K562 (cell line): ENCODE data around the gene TIPARP. TPM values are rescaled to one million over a fixed set of nuclear protein-coding genes. Genes with fewer than 3 reads are reported as not detected.
A peak's percentile ranks its signal among the peaks of the same experiment; 100 is the strongest.

Experiments
- ATF7 ChIP-seq: fragments of 450-650 bp; IDR thresholded peaks from 2 replicates; pipeline ENCODE4 v1.7.1; 2014; ENCODE audit warnings: mild to moderate bottlenecking, moderate library complexity
- CBFB ChIP-seq: sonication (generic); formaldehyde crosslinking; IDR thresholded peaks from 2 replicates; pipeline ENCODE4 v1.4.0; 2020; ENCODE audit warnings: mild to moderate bottlenecking, missing genetic modification reagents
- ETV1 ChIP-seq: fragments of 450-650 bp; conservative IDR thresholded peaks from 2 replicates; pipeline ENCODE4 v1.6.1; 2016; ENCODE audit warnings: missing genetic modification characterization, control low read depth, low read depth, missing compliant biosample characterization
- FOXK2 ChIP-seq, 2 experiments: fragments of 450-650 bp; IDR thresholded peaks in 1 of 2; conservative IDR thresholded peaks in 1 of 2; 2 replicates each; pipeline ENCODE4 v1.6.1; 2016; ENCODE audit warnings: low read depth in 2 of 2, mild to moderate bottlenecking in 1 of 2
- GTF2F1 ChIP-seq: IDR thresholded peaks from 2 replicates; pipeline ENCODE4 v1.6.1; 2011; ENCODE audit warnings: low read depth, low read length, improper control_type of control experiment
- MYBL2 ChIP-seq, 2 experiments: fragments of 450-650 bp in 1 of 2; sonication (generic) in 1 of 2; formaldehyde crosslinking in 1 of 2; IDR thresholded peaks; 2 replicates each; pipeline versions ENCODE4 v1.6.1 to v1.8.1; 2017 to 2022; ENCODE audit warnings: borderline replicate concordance in 1 of 2, inconsistent platforms in 1 of 2, low read depth in 1 of 2, mild to moderate bottlenecking in 1 of 2, missing genetic modification reagents in 1 of 2, moderate library complexity in 1 of 2
- PHB ChIP-seq: fragments of 250-450 bp; sonication (Bioruptor Pico); IDR thresholded peaks from 2 replicates; pipeline ENCODE4 v1.5.0; 2021
- RAD21 ChIP-seq, 2 experiments: fragments of 250-450 bp in 1 of 2; fragments of 450-650 bp in 1 of 2; sonication (Bioruptor Pico) in 1 of 2; formaldehyde crosslinking in 1 of 2; IDR thresholded peaks in 1 of 2; conservative IDR thresholded peaks in 1 of 2; 2 replicates each; pipeline versions ENCODE4 v1.4.0 to v1.8.0; 2020 to 2022; ENCODE audit warnings: mild to moderate bottlenecking in 2 of 2, moderate library complexity in 1 of 2
- TFAM ChIP-seq: fragments of 250-450 bp; sonication (Bioruptor Pico); conservative IDR thresholded peaks from 2 replicates; pipeline ENCODE4 v1.5.0; 2021; ENCODE audit warnings: mild to moderate bottlenecking, moderate library complexity
- polyA plus RNA-seq, 8 experiments: library from polyadenylated mRNA; depleted of rRNA in 4 of 8; stranded (reverse) in 5 of 8; unstranded in 3 of 8; fragments of >200 nt; fragmentation: Nextera tagmentation in 2 of 8; fragmentation: Illumina TruSeq in 1 of 8; extraction: Ambion mirVana in 2 of 8; extraction: Trizol in 1 of 8; gene quantifications; 2 replicates each; pipeline versions ENCODE4 v1.2.1 to v1.2.3, GENCODE V29; 2011 to 2014; ENCODE audit warnings: inconsistent platforms in 1 of 8, missing spikeins in 1 of 8
- total RNA-seq, 7 experiments: library from RNA; depleted of rRNA in 6 of 7; stranded (reverse); fragments of >200 nt in 6 of 7; fragmentation: Illumina TruSeq in 2 of 7; extraction: Trizol in 2 of 7; gene quantifications; 2 replicates each; pipeline versions ENCODE4 v1.2.1 to v1.2.3, GENCODE V29; 2011 to 2021; ENCODE audit warnings: low replicate concordance in 1 of 7
- TF ChIP-seq, protein P1 (sequence below): sonication (generic); formaldehyde crosslinking; IDR thresholded peaks from 2 replicates; pipeline ENCODE4 v1.8.0; 2023; ENCODE audit warnings: missing genetic modification reagents, mild to moderate bottlenecking, borderline replicate concordance
- TF ChIP-seq, protein P2 (sequence below): fragments of 450-650 bp; conservative IDR thresholded peaks from 2 replicates; pipeline ENCODE4 v1.6.1; 2016; ENCODE audit warnings: missing genetic modification characterization, low read depth, mild to moderate bottlenecking, missing compliant biosample characterization, moderate library complexity
- TF ChIP-seq, protein P3 (sequence below): fragments of 450-650 bp; IDR thresholded peaks from 2 replicates; pipeline ENCODE4 v1.6.1; 2017; ENCODE audit warnings: antibody characterized with exemption, mild to moderate bottlenecking

Gene TIPARP
- total and polyA plus RNA-seq, 9 of the 15 experiments (the other 6 are each of a cell fraction or from before 2014, with no cell fraction given), result 2.4 to 29.4 (median 15.1) TPM

DNA sequence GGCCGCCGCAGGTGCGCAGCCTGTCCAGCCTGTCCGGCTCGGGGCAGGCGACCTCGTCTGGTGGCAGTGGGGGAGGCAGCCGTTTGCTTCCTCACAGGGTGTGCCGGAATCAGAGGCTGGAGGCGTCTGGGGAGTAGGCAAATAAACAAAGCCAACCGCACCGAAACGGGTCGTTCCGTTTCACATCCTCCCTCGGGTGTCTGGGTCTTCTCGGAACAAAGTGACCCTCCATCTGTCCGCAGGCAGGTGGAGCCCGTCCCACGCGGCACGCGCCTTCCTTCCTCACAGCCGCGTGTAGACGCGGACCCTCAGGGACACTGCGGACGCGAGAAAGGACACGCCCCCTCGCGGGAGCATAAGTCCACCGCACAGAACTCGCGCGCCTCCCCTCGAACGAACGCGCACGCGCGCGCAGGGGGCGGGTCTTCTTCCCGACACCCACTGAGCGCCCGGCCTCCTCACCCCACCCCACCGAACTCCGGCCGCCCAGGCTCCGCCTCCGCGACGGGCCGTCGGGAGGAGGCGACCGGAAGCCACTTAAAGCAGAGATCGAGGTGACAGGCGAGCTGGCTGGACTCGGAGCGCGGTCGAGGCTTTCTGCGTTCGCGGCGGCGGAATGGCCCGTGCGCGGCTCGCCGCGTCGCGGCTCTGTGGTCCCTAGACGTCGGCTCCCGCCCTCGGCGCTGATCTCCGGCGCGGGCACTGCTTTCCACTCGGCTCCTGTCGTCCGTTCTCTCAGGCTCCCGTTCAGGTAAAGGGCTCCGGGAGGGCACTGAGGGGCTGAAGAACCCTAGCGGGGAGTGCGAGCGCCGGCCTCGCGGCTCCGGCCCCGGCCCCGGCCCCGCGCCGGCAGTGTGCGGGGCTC lies at the start of gene TIPARP (continued):
- TF ChIP-seq, protein P1, sequence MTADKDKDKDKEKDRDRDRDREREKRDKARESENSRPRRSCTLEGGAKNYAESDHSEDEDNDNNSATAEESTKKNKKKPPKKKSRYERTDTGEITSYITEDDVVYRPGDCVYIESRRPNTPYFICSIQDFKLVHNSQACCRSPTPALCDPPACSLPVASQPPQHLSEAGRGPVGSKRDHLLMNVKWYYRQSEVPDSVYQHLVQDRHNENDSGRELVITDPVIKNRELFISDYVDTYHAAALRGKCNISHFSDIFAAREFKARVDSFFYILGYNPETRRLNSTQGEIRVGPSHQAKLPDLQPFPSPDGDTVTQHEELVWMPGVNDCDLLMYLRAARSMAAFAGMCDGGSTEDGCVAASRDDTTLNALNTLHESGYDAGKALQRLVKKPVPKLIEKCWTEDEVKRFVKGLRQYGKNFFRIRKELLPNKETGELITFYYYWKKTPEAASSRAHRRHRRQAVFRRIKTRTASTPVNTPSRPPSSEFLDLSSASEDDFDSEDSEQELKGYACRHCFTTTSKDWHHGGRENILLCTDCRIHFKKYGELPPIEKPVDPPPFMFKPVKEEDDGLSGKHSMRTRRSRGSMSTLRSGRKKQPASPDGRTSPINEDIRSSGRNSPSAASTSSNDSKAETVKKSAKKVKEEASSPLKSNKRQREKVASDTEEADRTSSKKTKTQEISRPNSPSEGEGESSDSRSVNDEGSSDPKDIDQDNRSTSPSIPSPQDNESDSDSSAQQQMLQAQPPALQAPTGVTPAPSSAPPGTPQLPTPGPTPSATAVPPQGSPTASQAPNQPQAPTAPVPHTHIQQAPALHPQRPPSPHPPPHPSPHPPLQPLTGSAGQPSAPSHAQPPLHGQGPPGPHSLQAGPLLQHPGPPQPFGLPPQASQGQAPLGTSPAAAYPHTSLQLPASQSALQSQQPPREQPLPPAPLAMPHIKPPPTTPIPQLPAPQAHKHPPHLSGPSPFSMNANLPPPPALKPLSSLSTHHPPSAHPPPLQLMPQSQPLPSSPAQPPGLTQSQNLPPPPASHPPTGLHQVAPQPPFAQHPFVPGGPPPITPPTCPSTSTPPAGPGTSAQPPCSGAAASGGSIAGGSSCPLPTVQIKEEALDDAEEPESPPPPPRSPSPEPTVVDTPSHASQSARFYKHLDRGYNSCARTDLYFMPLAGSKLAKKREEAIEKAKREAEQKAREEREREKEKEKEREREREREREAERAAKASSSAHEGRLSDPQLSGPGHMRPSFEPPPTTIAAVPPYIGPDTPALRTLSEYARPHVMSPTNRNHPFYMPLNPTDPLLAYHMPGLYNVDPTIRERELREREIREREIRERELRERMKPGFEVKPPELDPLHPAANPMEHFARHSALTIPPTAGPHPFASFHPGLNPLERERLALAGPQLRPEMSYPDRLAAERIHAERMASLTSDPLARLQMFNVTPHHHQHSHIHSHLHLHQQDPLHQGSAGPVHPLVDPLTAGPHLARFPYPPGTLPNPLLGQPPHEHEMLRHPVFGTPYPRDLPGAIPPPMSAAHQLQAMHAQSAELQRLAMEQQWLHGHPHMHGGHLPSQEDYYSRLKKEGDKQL (CRISPR knock-in tag), result no peak
- no peak for TF ChIP-seq TFAM
- TF ChIP-seq CBFB (CRISPR knock-in tag), result peak; percentile 89; the same call in 1 of the 2 replicates
- TF ChIP-seq ATF7, result peak; percentile 83; the same call in 1 of the 2 replicates
- TF ChIP-seq MYBL2 (IDR thresholded peaks at IDR 0.05; ENCODE audit: low read depth), result peak; percentile 39; the same call in 1 of the 2 replicates
- TF ChIP-seq MYBL2 (CRISPR knock-in tag; IDR thresholded peaks at IDR 0.05; ENCODE audit: borderline replicate concordance), result no peak
- peak in 1 of 2 experiments; percentile 91; a peak in 3 of 4 replicates for TF ChIP-seq FOXK2 (conservative IDR thresholded peaks at IDR 0.05 in 1 of 2, IDR thresholded peaks at IDR 0.05 in 1 of 2; ENCODE audit: low read depth in 2 of 2)
- no peak for TF ChIP-seq PHB (CRISPR knock-in tag)
- TF ChIP-seq ETV1 (tag), result peak; percentile 76
- TF ChIP-seq, protein P2, sequence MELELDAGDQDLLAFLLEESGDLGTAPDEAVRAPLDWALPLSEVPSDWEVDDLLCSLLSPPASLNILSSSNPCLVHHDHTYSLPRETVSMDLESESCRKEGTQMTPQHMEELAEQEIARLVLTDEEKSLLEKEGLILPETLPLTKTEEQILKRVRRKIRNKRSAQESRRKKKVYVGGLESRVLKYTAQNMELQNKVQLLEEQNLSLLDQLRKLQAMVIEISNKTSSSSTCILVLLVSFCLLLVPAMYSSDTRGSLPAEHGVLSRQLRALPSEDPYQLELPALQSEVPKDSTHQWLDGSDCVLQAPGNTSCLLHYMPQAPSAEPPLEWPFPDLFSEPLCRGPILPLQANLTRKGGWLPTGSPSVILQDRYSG (tag), result no peak
- TF ChIP-seq RAD21 (CRISPR knock-in tag; conservative IDR thresholded peaks at IDR 0.05 in 1 of 2, IDR thresholded peaks at IDR 0.05 in 1 of 2), result peak; percentile 95 to 98
- TF ChIP-seq, protein P3, sequence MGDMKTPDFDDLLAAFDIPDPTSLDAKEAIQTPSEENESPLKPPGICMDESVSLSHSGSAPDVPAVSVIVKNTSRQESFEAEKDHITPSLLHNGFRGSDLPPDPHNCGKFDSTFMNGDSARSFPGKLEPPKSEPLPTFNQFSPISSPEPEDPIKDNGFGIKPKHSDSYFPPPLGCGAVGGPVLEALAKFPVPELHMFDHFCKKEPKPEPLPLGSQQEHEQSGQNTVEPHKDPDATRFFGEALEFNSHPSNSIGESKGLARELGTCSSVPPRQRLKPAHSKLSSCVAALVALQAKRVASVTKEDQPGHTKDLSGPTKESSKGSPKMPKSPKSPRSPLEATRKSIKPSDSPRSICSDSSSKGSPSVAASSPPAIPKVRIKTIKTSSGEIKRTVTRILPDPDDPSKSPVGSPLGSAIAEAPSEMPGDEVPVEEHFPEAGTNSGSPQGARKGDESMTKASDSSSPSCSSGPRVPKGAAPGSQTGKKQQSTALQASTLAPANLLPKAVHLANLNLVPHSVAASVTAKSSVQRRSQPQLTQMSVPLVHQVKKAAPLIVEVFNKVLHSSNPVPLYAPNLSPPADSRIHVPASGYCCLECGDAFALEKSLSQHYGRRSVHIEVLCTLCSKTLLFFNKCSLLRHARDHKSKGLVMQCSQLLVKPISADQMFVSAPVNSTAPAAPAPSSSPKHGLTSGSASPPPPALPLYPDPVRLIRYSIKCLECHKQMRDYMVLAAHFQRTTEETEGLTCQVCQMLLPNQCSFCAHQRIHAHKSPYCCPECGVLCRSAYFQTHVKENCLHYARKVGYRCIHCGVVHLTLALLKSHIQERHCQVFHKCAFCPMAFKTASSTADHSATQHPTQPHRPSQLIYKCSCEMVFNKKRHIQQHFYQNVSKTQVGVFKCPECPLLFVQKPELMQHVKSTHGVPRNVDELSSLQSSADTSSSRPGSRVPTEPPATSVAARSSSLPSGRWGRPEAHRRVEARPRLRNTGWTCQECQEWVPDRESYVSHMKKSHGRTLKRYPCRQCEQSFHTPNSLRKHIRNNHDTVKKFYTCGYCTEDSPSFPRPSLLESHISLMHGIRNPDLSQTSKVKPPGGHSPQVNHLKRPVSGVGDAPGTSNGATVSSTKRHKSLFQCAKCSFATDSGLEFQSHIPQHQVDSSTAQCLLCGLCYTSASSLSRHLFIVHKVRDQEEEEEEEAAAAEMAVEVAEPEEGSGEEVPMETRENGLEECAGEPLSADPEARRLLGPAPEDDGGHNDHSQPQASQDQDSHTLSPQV, result peak; percentile 77; the same call in 1 of the 2 replicates
- TF ChIP-seq GTF2F1, result 0 out of 2 replicates have a peak, but pooled peaks have one; percentile 38
